HUES48 (cell line): ENCODE measurements around the gene NRN1L.
"Not testable (repeated sequence)": the region's sequence is repeated elsewhere in the genome, so short reads cannot be mapped to it uniquely, and the experiment has no call there.

Source experiments
- H3K27ac ChIP-seq: one replicate; pipeline ENCODE4 v1.7.0; 2013; ENCODE audit warnings: low read depth, low read length, inconsistent platforms
- H3K27me3 ChIP-seq: 2 replicates; pipeline ENCODE4 v1.6.1; 2013; ENCODE audit warnings: mild to moderate bottlenecking, low read length; ENCODE audit not compliant: control insufficient read depth, insufficient read depth
- H3K36me3 ChIP-seq: 2 replicates; pipeline ENCODE4 v1.6.1; 2013; ENCODE audit warnings: low read length; ENCODE audit not compliant: control insufficient read depth, insufficient read depth
- H3K4me1 ChIP-seq: 2 replicates; pipeline ENCODE4 v1.6.1; 2013; ENCODE audit warnings: mild to moderate bottlenecking, low read length; ENCODE audit not compliant: control insufficient read depth, insufficient read depth
- H3K4me3 ChIP-seq: 2 replicates; pipeline ENCODE4 v1.5.1; 2013; ENCODE audit warnings: mild to moderate bottlenecking, low read depth, low read length
- H3K9ac ChIP-seq: 2 replicates; pipeline ENCODE4 v1.6.1; 2013; ENCODE audit warnings: mild to moderate bottlenecking, low read depth, low read length, moderate library complexity
- H3K9me3 ChIP-seq: 2 replicates; pipeline ENCODE4 v1.6.1; 2013; ENCODE audit warnings: low read length; ENCODE audit not compliant: control insufficient read depth, insufficient read depth

Gene NRN1L

DNA sequence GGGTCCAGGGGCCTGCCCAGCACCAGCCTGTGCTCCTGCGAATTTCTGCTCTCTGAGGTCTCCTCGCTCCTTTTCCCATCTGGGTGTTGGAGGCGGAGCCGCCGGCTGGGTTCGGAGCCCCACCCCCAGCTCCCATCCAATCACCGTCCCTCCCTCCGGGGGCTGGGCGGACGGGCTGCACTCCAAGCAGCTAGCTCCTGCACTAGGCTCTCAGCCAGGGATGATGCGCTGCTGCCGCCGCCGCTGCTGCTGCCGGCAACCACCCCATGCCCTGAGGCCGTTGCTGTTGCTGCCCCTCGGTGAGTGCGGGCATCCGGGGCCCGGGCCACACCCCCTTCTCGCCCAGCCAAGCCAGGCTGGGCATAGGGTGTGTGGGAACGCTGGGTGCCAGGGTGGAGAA, at the start of gene NRN1L:
Gene NRN1L (plus strand): TSS at position 202 of the 400 bp plus-strand sequence. CDS start 19 bp downstream, at position 221.
- Histone ChIP-seq H3K36me3 (peaks cover 45% of the 10 kb centered on the region), H3K27ac (peak within 1 kb of the TSS; percentile 31), H3K4me3 (peak within 1 kb of the TSS; percentile 40; the same call in 1 of the 2 replicates), H3K9ac (peak within 1 kb of the TSS; percentile 10; the same call in 1 of the 2 replicates), H3K9me3 (no peaks in the 10 kb centered on the region), H3K4me1 (peaks cover 18% of the 10 kb centered on the region), H3K27me3 (no peaks in the 10 kb centered on the region)

- H3K27me3 ChIP-seq, H3K27ac ChIP-seq, H3K9me3 ChIP-seq: not testable (repeated sequence)
Measured at GRCh38 chr16:67837190-67837589, 47.5 kb upstream of the NRN1L start.

GRCh38 chr16:67837811-67838210, 46.9 kb upstream of the NRN1L start:
- Histone ChIP-seq H3K27me3 (no peaks in the 10 kb centered on the region), H3K4me3 (no peak overlapping the region), H3K9me3 (no peaks in the 10 kb centered on the region), H3K4me1 (peaks cover 8% of the 10 kb centered on the region), H3K27ac (no peak overlapping the region), H3K36me3 (no peaks in the 10 kb centered on the region), H3K9ac (no peak overlapping the region)

More at GRCh38 chr16:67837190-67837589, 47.5 kb upstream of the NRN1L start:
- not testable (repeated sequence) for H3K4me3 ChIP-seq, H3K4me1 ChIP-seq, H3K36me3 ChIP-seq, H3K9ac ChIP-seq

- H3K36me3 ChIP-seq, result peaks cover 8% of the 10 kb centered on the region; the same call in 1 of the 2 replicates
- peak overlapping the region; percentile 68 for H3K9ac ChIP-seq
- H3K4me3 ChIP-seq, result peak overlapping the region; percentile 84; the same call in 1 of the 2 replicates
- peak overlapping the region; percentile 96 for H3K27ac ChIP-seq
- no peaks in the 10 kb centered on the region for H3K9me3 ChIP-seq
- no peaks in the 10 kb centered on the region for H3K27me3 ChIP-seq
- peaks cover 29% of the 10 kb centered on the region for H3K4me1 ChIP-seq
Measured at GRCh38 chr16:67841198-67841815, 43.4 kb upstream of the NRN1L start.

- Histone ChIP-seq H3K4me1 (peaks cover 29% of the 10 kb centered on the region), H3K36me3 (peaks cover 8% of the 10 kb centered on the region; the same call in 1 of the 2 replicates), H3K27me3 (no peaks in the 10 kb centered on the region), H3K9me3 (no peaks in the 10 kb centered on the region), H3K4me3 (peak within 1 kb of the TSS; percentile 84), H3K27ac (peak within 1 kb of the TSS; percentile 96), H3K9ac (peak within 1 kb of the TSS; percentile 68)
Measured at GRCh38 chr16:67841816-67842508, 42.7 kb upstream of the NRN1L start, which contains the start of gene THAP11. TSS of gene THAP11 (plus strand) at chr16:67842320. CDS start at chr16:67842555, 235 bp downstream.

DNA sequence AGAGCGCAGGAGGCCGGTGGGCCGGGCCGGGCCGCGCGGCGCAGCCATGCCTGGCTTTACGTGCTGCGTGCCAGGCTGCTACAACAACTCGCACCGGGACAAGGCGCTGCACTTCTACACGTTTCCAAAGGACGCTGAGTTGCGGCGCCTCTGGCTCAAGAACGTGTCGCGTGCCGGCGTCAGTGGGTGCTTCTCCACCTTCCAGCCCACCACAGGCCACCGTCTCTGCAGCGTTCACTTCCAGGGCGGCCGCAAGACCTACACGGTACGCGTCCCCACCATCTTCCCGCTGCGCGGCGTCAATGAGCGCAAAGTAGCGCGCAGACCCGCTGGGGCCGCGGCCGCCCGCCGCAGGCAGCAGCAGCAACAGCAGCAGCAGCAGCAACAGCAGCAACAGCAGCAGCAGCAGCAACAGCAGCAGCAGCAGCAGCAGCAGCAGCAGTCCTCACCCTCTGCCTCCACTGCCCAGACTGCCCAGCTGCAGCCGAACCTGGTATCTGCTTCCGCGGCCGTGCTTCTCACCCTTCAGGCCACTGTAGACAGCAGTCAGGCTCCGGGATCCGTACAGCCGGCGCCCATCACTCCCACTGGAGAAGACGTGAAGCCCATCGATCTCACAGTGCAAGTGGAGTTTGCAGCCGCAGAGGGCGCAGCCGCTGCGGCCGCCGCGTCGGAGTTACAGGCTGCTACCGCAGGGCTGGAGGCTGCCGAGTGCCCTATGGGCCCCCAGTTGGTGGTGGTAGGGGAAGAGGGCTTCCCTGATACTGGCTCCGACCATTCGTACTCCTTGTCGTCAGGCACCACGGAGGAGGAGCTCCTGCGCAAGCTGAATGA, 42.0 kb upstream of the NRN1L start:
- H3K9ac ChIP-seq, result peak overlapping the region; percentile 66
- H3K4me1 ChIP-seq, result peaks cover 29% of the 10 kb centered on the region
- H3K9me3 ChIP-seq, result no peaks in the 10 kb centered on the region
- peaks cover 8% of the 10 kb centered on the region; the same call in 1 of the 2 replicates for H3K36me3 ChIP-seq
- H3K27ac ChIP-seq, result peak overlapping the region; percentile 96
- H3K27me3 ChIP-seq, result no peaks in the 10 kb centered on the region
- peak overlapping the region; percentile 84 for H3K4me3 ChIP-seq

GRCh38 chr16:67843343-67843765, 41.3 kb upstream of the NRN1L start:
- Histone ChIP-seq H3K9me3 (no peaks in the 10 kb centered on the region), H3K36me3 (peaks cover 8% of the 10 kb centered on the region; the same call in 1 of the 2 replicates), H3K4me3 (peak overlapping the region; percentile 84)

DNA sequence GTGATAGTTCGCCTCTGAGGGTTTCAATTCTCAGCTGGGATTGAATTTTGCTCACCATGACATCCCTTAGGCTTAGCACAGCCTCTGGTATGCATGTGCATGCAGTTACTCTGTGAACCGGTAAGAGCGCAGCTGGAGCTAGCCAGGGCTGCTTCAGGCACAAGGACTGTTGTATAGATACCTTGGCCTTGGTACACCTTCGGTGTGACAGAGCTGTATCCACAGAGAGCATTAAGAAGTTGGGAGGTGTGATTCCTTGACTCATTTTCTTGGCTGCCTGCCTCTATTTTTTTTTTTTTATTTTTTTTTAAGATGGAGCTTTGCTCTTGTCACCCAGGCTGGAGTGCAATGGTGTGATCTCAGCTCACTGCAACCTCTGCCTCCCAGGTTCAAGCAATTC, 40.2 kb upstream of the NRN1L start:
- H3K27me3 ChIP-seq, result no peaks in the 10 kb centered on the region
- H3K9me3 ChIP-seq, result no peaks in the 10 kb centered on the region
- H3K4me1 ChIP-seq, result peaks cover 34% of the 10 kb centered on the region
- peak overlapping the region; percentile 84 for H3K4me3 ChIP-seq
- H3K27ac ChIP-seq, result no peak overlapping the region
- H3K36me3 ChIP-seq, result peaks cover 12% of the 10 kb centered on the region; the same call in 1 of the 2 replicates
- H3K9ac ChIP-seq, result no peak overlapping the region

More at GRCh38 chr16:67843343-67843765, 41.3 kb upstream of the NRN1L start:
- no peaks in the 10 kb centered on the region for H3K27me3 ChIP-seq
- H3K9ac ChIP-seq, result no peak overlapping the region
- H3K4me1 ChIP-seq, result peaks cover 34% of the 10 kb centered on the region
- no peak overlapping the region for H3K27ac ChIP-seq

GRCh38 chr16:67845291-67846062, 39.2 kb upstream of the NRN1L start:
- no peaks in the 10 kb centered on the region for H3K9me3 ChIP-seq
- H3K36me3 ChIP-seq, result peaks cover 12% of the 10 kb centered on the region; the same call in 1 of the 2 replicates
- no peaks in the 10 kb centered on the region for H3K27me3 ChIP-seq
- H3K4me1 ChIP-seq, result peaks cover 34% of the 10 kb centered on the region
- peak overlapping the region; percentile 95 for H3K4me3 ChIP-seq
- H3K27ac ChIP-seq, result peak overlapping the region; percentile 97
- no peak overlapping the region for H3K9ac ChIP-seq

DNA sequence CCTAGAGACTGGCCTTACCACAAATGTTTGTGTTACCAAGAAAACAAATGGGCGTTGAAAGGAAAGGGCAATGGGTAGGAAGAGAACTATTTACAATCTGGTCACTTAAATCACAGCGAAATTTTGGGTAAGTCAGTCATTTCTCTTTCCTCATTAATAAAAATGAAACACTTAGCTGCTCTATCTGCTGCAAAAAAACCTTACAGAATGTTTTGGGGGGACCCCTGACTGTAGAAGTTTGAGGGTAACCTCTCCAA, 38.7 kb upstream of the NRN1L start:
- Histone ChIP-seq H3K27me3 (no peaks in the 10 kb centered on the region), H3K9ac (peak overlapping the region; percentile 50), H3K9me3 (no peaks in the 10 kb centered on the region), H3K4me1 (peaks cover 34% of the 10 kb centered on the region), H3K27ac (peak overlapping the region; percentile 97), H3K4me3 (peak overlapping the region; percentile 95), H3K36me3 (peaks cover 12% of the 10 kb centered on the region; the same call in 1 of the 2 replicates)
